ENCODE results near the gene DCHS1. TPM values are rescaled to one million over a fixed set of nuclear protein-coding genes. Genes with fewer than 3 reads are reported as not detected.

The DCHS1 gene
- total RNA-seq, 2 experiments from 2014 or later, result 0.80 to 0.90 TPM

DNA sequence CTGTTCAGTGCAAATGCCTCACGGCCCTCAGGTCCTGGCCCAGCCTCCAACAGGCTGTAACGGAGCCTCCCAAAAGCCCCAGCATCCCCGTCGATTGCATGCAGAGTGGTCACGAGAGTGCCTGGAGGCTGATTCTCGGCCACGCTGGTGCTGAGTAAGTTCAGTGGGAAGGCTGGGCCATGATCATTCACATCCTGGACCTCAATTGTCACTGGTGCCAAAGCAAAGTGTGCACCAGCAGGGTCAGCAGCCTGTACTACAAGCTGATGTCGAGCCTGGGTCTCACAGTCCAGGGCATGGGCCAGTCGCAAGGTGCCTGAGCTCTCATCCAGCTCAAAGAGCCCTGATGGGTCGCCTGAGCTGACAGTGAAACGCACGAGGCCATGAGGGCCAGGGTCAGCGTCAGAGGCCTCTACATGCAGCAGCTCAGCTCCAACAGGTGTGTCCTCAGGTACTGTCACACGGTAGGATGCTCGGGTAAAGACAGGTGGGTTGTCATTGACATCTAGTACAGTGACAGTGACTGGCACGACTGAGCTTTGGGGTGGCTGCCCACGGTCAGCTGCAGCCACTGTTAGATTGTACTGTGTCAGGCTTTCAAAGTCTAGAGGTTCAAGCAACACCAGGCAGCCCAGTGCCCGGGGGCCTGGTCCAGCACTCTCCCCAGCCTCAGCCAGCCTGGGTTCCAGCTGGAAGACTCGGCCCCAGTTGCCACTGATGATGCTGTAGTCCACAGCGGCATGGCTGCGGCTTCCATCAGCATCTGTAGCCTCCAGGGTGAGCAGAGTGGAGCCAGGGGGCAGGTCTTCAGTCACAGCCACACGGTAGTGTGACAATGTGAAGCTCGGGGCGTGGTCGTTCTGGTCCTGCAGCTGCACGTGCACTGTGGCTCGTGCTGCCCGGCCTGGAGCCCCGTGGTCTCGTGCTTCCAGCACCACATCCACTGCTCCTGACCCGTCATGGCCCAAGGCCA, 31.9 kb downstream of the DCHS1 start:
- DNase-seq, result no peak
- Mint-ChIP-seq H3K27me3 (no peaks in the 10 kb centered on the region), H3K27ac (no peak overlapping the region), H3K36me3 (no peaks in the 10 kb centered on the region), H3K9me3 (no peaks in the 10 kb centered on the region), H3K4me1 (ENCODE audit: low read depth) (peaks cover 20% of the 10 kb centered on the region), H3K4me3 (no peak overlapping the region)
- intact Hi-C loops (cut with micrococcal nuclease), result no loop called here
- ChIA-PET CTCF (interaction anchor here (0.9 kb wide), 1 partner anchor 12 kb away, joined by 3 read pairs; the partner anchor contains the start of gene TAF10), POLR2A (no interaction called here)

DNA sequence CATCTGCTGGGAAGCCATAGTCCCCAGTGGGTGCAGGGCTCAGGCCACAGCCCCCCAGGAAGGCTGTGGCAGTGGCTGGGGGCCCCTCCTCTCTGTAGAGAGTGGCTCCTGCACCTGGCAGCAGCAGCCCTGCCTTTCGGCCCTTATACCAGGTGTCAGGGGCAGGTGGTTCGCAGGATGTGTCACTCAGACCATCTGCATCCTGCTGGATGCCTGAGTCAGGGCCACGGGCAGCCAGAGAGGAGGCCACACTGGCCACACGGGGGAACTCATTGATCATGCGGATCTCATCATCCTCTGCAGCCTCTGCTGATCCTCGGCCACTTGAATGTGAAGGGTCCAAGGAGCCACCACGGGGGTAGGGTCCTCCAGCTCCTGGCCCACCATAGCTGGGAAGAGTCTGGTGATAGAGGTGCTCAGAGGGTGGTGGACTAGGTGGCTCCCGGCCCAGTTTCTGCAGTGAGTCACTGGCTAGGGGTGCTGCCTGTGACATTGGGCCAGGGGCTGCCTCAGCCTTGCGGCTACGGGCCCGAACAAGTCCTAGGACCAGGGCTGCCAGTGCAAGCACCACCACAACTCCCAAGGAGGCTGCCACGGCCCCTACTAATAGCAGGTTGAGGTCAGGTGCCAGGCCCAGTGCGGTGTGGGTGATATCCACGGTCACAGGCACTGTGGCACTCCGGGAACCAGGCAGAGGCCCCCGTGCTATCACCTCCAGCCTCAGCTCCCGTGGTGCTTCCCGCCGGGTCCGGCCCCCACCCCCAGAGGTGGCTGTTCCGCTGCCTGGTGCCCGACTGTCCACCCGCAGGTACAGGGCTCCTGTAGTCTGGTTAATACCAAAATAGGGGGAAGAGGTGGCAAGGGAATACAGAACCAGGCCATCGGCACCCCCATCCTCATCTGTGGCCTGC, 33.1 kb downstream of the DCHS1 start:
- Mint-ChIP-seq H3K4me1 (ENCODE audit: low read depth) (peaks cover 12% of the 10 kb centered on the region), H3K27me3 (no peaks in the 10 kb centered on the region), H3K36me3 (no peaks in the 10 kb centered on the region), H3K9me3 (no peaks in the 10 kb centered on the region), H3K27ac (no peak overlapping the region), H3K4me3 (no peak overlapping the region)
- intact Hi-C loops (cut with micrococcal nuclease), result no loop called here
- ChIA-PET POLR2A (interaction anchor here (0.7 to 1.3 kb wide), 4 partner anchors 11 to 72 kb away, joined by 3 to 6 read pairs (median 3); partner anchors contain the start of gene TAF10), CTCF (no interaction called here)
- no peak for DNase-seq

DNA sequence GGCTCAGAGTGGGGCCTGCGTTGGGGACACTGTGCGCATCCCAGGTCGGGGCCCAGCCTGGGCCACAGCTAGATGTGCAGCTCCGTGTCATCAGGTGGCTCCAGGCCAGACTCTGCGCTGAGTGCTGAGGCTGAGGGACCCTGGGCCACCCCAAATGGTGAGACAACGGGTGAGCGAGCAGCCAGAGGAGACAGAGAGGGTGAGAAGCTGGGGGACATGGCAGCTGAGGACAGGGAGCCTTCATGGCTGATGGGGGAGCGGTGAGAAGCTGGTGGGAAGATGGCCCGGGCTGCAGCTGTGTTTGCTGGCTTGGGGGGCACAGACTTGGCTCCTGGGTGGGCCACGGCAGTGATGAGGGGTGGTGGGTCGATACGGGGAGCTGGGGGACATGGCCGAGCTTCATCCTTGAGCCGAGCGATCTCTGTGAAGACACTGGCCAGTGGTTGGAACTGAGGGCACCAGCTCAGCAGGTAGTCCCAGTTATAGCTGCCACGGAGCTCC, 33.8 kb downstream of the DCHS1 start:
- no peaks in the 10 kb centered on the region for H3K36me3 Mint-ChIP-seq
- intact Hi-C loops (cut with micrococcal nuclease), result no loop called here
- CTCF ChIA-PET, result interaction anchor here (0.8 to 1.9 kb wide), 3 partner anchors 9 to 243 kb away, joined by 3 to 10 read pairs (median 9); partner anchors contain the start of gene MRPL17
- H3K4me1 Mint-ChIP-seq (ENCODE audit: low read depth), result peaks cover 4% of the 10 kb centered on the region
- POLR2A ChIA-PET, result interaction anchor here (0.7 to 1.3 kb wide), 5 partner anchors 10 to 73 kb away, joined by 3 to 6 read pairs (median 3); partner anchors contain the start of gene TAF10
- no peak for DNase-seq
- no peaks in the 10 kb centered on the region for H3K9me3 Mint-ChIP-seq
- no peak overlapping the region for H3K4me3 Mint-ChIP-seq
- H3K27ac Mint-ChIP-seq, result no peak overlapping the region
- H3K27me3 Mint-ChIP-seq, result no peaks in the 10 kb centered on the region

DNA sequence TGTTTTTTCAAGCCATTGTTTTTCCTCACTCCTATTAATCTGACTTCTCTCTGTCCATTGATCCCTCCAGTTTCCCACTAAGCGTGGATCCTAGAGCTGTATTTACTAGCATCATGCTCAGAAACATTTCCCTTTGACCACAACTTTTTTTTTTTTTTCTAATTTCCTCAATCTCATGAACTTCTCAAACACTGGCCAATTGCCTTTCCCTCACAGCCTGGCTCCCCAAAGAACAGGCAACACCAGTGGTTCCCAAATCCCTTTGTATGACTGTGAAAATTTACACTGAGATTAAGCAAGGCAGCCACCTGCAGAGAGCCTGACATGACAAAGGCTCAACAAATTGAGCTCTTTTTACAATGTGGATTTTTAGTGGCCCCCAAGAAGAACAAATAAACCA, 35.0 kb downstream of the DCHS1 start:
- intact Hi-C loops (cut with micrococcal nuclease), result no loop called here
- Mint-ChIP-seq H3K9me3 (no peaks in the 10 kb centered on the region), H3K4me3 (no peak overlapping the region), H3K36me3 (peaks cover 5% of the 10 kb centered on the region), H3K27ac (no peak overlapping the region), H3K27me3 (no peaks in the 10 kb centered on the region), H3K4me1 (ENCODE audit: low read depth) (peaks cover 10% of the 10 kb centered on the region)
- POLR2A ChIA-PET, result interaction anchor here (0.7 to 1.0 kb wide), 2 partner anchors 11 to 26 kb away, joined by 3 read pairs; no protein-coding TSS in a partner anchor
- CTCF ChIA-PET, result interaction anchor here (0.6 to 1.9 kb wide), 6 partner anchors 7 to 241 kb away, joined by 3 to 10 read pairs (median 4); partner anchors contain the start of genes MRPL17 and TAF10
- DNase-seq, result no peak

DNA sequence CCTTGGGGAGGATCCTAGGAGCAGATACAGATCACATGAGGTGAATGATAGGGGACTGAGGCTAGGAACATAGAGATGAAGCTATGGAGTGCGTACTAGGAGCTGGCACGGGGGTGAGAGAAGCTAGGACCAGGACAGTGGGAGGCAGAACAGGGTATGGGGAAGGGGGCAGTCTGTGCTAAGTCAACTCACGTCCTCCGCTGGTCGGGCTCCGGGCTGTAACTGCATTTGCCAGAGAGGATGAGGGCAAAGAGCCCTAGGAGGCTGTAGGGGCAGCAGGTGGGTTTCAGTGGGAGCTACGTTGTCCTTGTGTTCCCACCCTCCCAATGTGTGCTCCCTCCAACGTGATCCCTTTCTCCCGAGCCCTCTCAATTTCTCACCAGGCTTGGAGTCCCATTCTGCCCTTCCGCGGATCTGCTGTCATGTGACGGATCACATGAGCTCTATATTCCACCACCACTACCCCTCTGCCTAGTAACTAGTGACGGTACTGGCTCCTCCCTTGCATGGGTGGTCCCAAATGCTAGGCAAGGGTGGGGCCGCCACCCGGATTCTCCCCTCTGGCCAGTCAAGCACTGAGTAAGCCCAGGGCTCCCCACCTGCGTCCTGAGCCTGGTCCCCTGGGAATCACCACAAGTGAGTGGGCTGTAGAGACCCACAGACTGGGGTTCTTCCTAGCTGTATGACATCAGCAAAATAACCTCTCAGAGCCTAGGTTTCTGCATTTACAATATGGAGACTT, 36.4 kb downstream of the DCHS1 start, which contains the start of gene TPP1:
TSS of gene TPP1 (minus strand) at position 419 of the 742 bp plus-strand sequence. CDS start at position 397, 22 bp downstream.
- Mint-ChIP-seq H3K27ac (no peak within 1 kb of the TSS), H3K36me3 (peaks cover 6% of the 10 kb centered on the region), H3K4me3 (no peak within 1 kb of the TSS), H3K27me3 (no peaks in the 10 kb centered on the region), H3K4me1 (ENCODE audit: low read depth) (peaks cover 10% of the 10 kb centered on the region), H3K9me3 (no peaks in the 10 kb centered on the region)
- POLR2A ChIA-PET, result interaction anchor here (0.6 to 2.8 kb wide), 10 partner anchors 8 to 229 kb away, joined by 3 to 23 read pairs (median 4); partner anchors contain the start of genes ILK, MRPL17, RRP8 and SMPD1
- DNase-seq, result peak; percentile 93
- intact Hi-C loops (cut with micrococcal nuclease), result loop anchor here (1.0 to 10.0 kb wide), 4 partner anchors 28 to 1056 kb away; partner anchors contain the start of genes CYB5R2, MRPL17 and TRIM5
- CTCF ChIA-PET, result interaction anchor here (0.7 to 3.9 kb wide), 20 partner anchors 9 to 240 kb away, joined by 3 to 35 read pairs (median 5); partner anchors contain the start of genes ARFIP2, ILK, MRPL17 and RRP8

DNA sequence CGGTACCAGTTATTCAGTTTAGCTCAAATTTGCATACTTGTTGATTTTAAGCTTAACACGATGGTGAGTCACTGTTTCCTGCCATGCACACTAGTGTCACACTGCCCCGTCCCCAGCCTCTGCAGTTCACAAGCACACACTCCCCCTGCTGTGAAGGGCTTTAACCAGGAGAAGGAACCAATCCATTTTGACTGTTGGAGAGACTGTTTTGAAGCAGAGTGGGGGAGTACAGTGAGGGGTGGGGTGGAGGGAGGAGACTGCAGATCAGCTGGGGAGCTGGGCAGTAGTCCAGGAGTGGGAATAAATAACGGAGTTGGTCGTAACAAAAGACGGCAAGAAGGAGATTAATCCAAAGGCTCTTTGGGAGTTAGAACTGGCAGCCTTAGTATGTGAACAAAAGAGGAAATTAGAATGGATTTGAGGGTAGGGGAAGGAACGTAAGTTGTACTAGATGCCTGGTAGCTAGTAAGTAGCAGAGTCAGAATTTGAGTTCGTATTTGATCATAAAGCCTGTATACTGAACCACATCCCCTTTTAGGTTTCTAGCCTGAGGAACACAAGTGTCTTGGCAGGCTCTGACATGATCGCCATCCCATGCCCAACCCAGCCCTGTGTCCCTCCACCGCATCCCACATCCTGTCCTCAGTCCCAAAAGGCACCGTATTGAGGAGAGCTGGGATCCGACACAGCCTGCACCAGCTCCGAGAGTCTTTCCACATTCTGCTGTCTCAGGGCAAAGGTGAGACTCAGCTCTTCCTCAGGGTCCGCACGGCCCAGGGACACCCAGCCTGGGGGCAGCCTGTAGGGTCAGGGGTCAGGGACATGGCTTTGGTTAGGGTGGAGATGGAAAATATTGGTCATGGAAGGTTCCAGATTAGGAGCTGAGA, 37.2 kb downstream of the DCHS1 start:
- H3K9me3 Mint-ChIP-seq, result no peaks in the 10 kb centered on the region
- H3K4me3 Mint-ChIP-seq, result no peak overlapping the region
- peaks cover 10% of the 10 kb centered on the region for H3K4me1 Mint-ChIP-seq (ENCODE audit: low read depth)
- peak; percentile 83 for DNase-seq
- H3K27me3 Mint-ChIP-seq, result no peaks in the 10 kb centered on the region
- ChIA-PET CTCF (interaction anchor here (0.6 to 3.9 kb wide), 24 partner anchors 9 to 239 kb away, joined by 3 to 35 read pairs (median 4); partner anchors contain the start of genes ARFIP2, ILK, MRPL17 and RRP8), POLR2A (interaction anchor here (0.6 to 2.8 kb wide), 10 partner anchors 9 to 228 kb away, joined by 3 to 23 read pairs (median 4); partner anchors contain the start of genes ILK, MRPL17, RRP8 and SMPD1)
- H3K27ac Mint-ChIP-seq, result no peak overlapping the region
- intact Hi-C loops (cut with micrococcal nuclease), result loop anchor here (1.0 to 10.0 kb wide), 6 partner anchors 14 to 1056 kb away; partner anchors contain the start of genes CYB5R2, MRPL17 and TRIM5
- peaks cover 6% of the 10 kb centered on the region for H3K36me3 Mint-ChIP-seq

DNA sequence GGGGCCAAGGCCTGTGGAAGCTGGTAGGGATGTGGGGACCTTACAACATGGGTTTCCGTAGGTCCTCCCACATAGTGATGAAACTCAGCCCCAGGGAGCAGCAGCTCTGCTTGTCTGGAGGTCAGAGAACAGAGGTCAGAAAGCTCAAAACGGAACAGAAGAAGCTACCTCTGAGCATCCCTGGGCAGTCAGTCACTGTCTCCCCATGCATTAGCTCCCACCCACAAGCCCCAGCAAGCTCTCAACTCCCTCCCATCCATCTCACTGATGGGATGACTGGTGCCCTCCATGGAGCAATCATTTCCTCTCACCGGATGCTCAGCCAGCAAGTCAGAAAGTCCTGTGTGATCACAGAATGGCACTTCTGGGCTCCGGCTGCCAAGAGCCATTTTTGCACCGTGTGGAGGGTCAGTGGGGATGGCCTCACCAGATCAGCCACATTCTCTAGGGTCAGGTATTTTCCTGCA, 38.3 kb downstream of the DCHS1 start:
- ChIA-PET CTCF (interaction anchor here (0.6 to 3.9 kb wide), 13 partner anchors 9 to 139 kb away, joined by 3 to 35 read pairs (median 4); partner anchors contain the start of genes ARFIP2, ILK, MRPL17 and RRP8), POLR2A (interaction anchor here (2.3 to 2.8 kb wide), 3 partner anchors 9 to 65 kb away, joined by 20 to 23 read pairs (median 20); partner anchors contain the start of genes ILK, MRPL17 and RRP8)
- H3K9me3 Mint-ChIP-seq, result no peaks in the 10 kb centered on the region
- peaks cover 6% of the 10 kb centered on the region for H3K36me3 Mint-ChIP-seq
- DNase-seq, result peak; percentile 21
- H3K4me3 Mint-ChIP-seq, result peak overlapping the region; percentile 12
- H3K4me1 Mint-ChIP-seq (ENCODE audit: low read depth), result peaks cover 10% of the 10 kb centered on the region
- H3K27ac Mint-ChIP-seq, result no peak overlapping the region
- H3K27me3 Mint-ChIP-seq, result no peaks in the 10 kb centered on the region
- intact Hi-C loops (cut with micrococcal nuclease), result loop anchor here (10.0 kb wide), 1 partner anchor 1057 kb away; the partner anchor contains the start of gene CYB5R2

DNA sequence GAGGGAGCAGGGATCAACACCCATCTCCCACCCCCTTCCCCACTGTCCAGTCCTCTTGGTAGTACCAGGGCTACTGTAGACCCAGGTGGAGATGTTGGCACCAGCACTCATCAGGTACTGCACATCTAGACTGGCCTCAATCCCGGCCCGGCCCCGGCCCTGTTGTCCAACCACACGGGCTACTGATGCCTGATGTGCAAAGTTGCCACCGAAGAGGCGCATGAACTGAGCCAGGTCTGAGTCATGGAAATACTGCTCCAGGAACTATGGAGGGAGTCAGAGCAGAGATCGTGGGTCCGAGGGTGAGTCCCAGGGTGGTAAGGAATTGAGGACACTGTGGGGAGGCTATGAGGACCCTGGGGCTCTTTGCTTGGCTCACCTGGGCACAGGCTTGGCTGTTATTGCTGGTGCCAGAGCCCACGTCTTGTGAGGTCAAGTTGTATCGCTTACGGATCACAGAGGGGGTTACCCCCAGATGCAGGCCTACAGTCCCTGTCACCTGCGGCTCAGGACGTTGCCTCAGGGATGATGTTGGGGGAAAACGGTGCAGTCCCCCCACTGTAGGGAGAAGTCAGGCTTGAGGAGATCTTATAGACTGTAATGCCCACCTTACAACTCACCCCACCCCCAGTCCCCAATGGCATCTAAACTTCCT, 38.9 kb downstream of the DCHS1 start:
- no peaks in the 10 kb centered on the region for H3K9me3 Mint-ChIP-seq
- H3K27me3 Mint-ChIP-seq, result no peaks in the 10 kb centered on the region
- POLR2A ChIA-PET, result no interaction called here
- H3K4me3 Mint-ChIP-seq, result no peak overlapping the region
- no peak for DNase-seq
- intact Hi-C loops (cut with micrococcal nuclease), result loop anchor here (10.0 kb wide), 1 partner anchor 1058 kb away; the partner anchor contains the start of gene CYB5R2
- H3K27ac Mint-ChIP-seq, result no peak overlapping the region
- H3K36me3 Mint-ChIP-seq, result peaks cover 6% of the 10 kb centered on the region
- CTCF ChIA-PET, result interaction anchor here (1.1 to 3.9 kb wide), 2 partner anchors 13 to 51 kb away, joined by 3 to 31 read pairs; partner anchors contain the start of genes ILK and RRP8
- H3K4me1 Mint-ChIP-seq (ENCODE audit: low read depth), result peaks cover 10% of the 10 kb centered on the region

DNA sequence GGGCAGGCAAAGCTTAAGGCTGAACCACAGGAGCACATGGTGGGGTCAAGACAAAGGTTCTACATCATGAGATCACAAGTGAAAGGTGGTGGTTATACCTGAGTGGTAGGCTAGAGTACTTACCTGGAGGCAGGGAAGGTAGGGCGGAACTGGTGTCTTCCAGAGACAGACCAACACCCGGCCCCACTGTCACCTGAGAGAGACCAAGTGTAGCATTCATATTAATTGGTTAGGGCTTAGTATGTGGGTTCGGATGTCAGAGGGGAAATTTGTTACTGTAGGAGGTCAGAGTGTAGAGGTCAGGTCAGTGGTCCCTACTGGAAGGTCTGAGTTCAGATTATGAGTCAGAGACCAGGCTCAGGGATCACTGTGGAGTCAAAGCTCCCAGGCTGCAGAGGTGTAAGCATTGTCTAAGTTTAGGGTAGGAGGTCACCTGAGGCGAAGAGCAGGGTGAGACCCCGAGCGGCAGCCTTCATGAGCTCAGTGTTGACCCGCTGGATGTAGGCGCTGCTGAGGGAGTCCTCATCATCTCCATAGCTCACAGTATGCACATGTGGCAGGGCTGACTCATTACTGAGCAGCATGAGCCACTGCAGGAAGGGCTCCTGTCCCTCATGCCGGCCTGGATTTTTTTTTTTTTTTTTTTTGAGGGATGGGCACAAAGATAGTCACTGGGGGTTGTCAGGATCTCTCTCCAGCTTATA, 39.6 kb downstream of the DCHS1 start:
- peaks cover 13% of the 10 kb centered on the region for H3K36me3 Mint-ChIP-seq
- peaks cover 10% of the 10 kb centered on the region for H3K4me1 Mint-ChIP-seq (ENCODE audit: low read depth)
- H3K4me3 Mint-ChIP-seq, result no peak overlapping the region
- CTCF ChIA-PET, result interaction anchor here (1.0 to 3.9 kb wide), 3 partner anchors 12 to 67 kb away, joined by 3 to 31 read pairs (median 4); partner anchors contain the start of genes ILK, MRPL17 and RRP8
- intact Hi-C loops (cut with micrococcal nuclease), result loop anchor here (10.0 kb wide), 1 partner anchor 1059 kb away; the partner anchor contains the start of gene CYB5R2
- POLR2A ChIA-PET, result no interaction called here
- no peaks in the 10 kb centered on the region for H3K9me3 Mint-ChIP-seq
- no peak for DNase-seq
- no peak overlapping the region for H3K27ac Mint-ChIP-seq
- no peaks in the 10 kb centered on the region for H3K27me3 Mint-ChIP-seq
